Measurements from ENCODE around the gene PIP5K1B. TPM values are rescaled to one million over a fixed set of nuclear protein-coding genes. Genes with fewer than 3 reads are reported as not detected.

The PIP5K1B gene
- total RNA-seq, 1 experiment from 2014 or later: 0.16 TPM

- BruUV-seq (replicated peaks): no TSS peak
- ChIA-PET POLR2A (no interaction called here), CTCF (interaction anchor here (0.6 to 1.4 kb wide), 4 partner anchors 10 to 453 kb away, joined by 3 read pairs; no protein-coding TSS in a partner anchor)
- H3K9me3 Mint-ChIP-seq (ENCODE audit: unreplicated experiment): no peaks in the 10 kb centered on the region
- no peak for TF ChIP-seq CTCF (IDR thresholded peaks at IDR 0.05; ENCODE audit: unreplicated experiment)
- intact Hi-C loops (cut with micrococcal nuclease): no loop called here
- no peak overlapping the region for H3K27ac Mint-ChIP-seq (ENCODE audit: low read depth, unreplicated experiment)
- H3K36me3 Mint-ChIP-seq (ENCODE audit: insufficient read depth, unreplicated experiment): no peaks in the 10 kb centered on the region
- H3K27me3 Mint-ChIP-seq (ENCODE audit: insufficient read depth, unreplicated experiment): peaks cover 62% of the 10 kb centered on the region
- no peak overlapping the region for H3K4me3 Mint-ChIP-seq (ENCODE audit: unreplicated experiment)
- H3K4me1 Mint-ChIP-seq (ENCODE audit: insufficient read depth, unreplicated experiment): no peaks in the 10 kb centered on the region
- DNase-seq (ENCODE audit: unreplicated experiment): no peak
These were observed 258.4 kb downstream of the PIP5K1B start for GRCh38 chr9:68963416-68963815.

- Mint-ChIP-seq H3K4me3 (ENCODE audit: unreplicated experiment) (no peak overlapping the region), H3K27ac (ENCODE audit: low read depth, unreplicated experiment) (no peak overlapping the region), H3K36me3 (ENCODE audit: insufficient read depth, unreplicated experiment) (no peaks in the 10 kb centered on the region), H3K27me3 (ENCODE audit: insufficient read depth, unreplicated experiment) (peaks cover 57% of the 10 kb centered on the region), H3K9me3 (ENCODE audit: unreplicated experiment) (no peaks in the 10 kb centered on the region), H3K4me1 (ENCODE audit: insufficient read depth, unreplicated experiment) (no peaks in the 10 kb centered on the region)
- no peak for DNase-seq (ENCODE audit: unreplicated experiment)
- no peak for TF ChIP-seq CTCF (IDR thresholded peaks at IDR 0.05; ENCODE audit: unreplicated experiment)
- CTCF ChIA-PET: interaction anchor here (1.0 to 1.6 kb wide), 5 partner anchors 9 to 453 kb away, joined by 3 to 5 read pairs (median 3); no protein-coding TSS in a partner anchor
- no TSS peak for BruUV-seq (replicated peaks)
- intact Hi-C loops (cut with micrococcal nuclease): no loop called here
- POLR2A ChIA-PET: interaction anchor here (0.6 to 1.2 kb wide), 2 partner anchors 11 to 482 kb away, joined by 3 read pairs; no protein-coding TSS in a partner anchor
These were observed 259.1 kb downstream of the PIP5K1B start for GRCh38 chr9:68964102-68964541.

GRCh38 chr9:68964765-68965164 lies 259.7 kb downstream of the PIP5K1B start:
- Mint-ChIP-seq H3K4me1 (ENCODE audit: insufficient read depth, unreplicated experiment) (no peaks in the 10 kb centered on the region), H3K36me3 (ENCODE audit: insufficient read depth, unreplicated experiment) (no peaks in the 10 kb centered on the region), H3K9me3 (ENCODE audit: unreplicated experiment) (no peaks in the 10 kb centered on the region), H3K27ac (ENCODE audit: low read depth, unreplicated experiment) (no peak overlapping the region), H3K4me3 (ENCODE audit: unreplicated experiment) (no peak overlapping the region), H3K27me3 (ENCODE audit: insufficient read depth, unreplicated experiment) (peaks cover 50% of the 10 kb centered on the region)
- ChIA-PET CTCF (interaction anchor here (1.1 to 1.6 kb wide), 3 partner anchors 9 to 19 kb away, joined by 3 to 5 read pairs (median 3); no protein-coding TSS in a partner anchor), POLR2A (interaction anchor here (1.2 kb wide), 1 partner anchor 10 kb away, joined by 3 read pairs; no protein-coding TSS in a partner anchor)
- TF ChIP-seq CTCF (IDR thresholded peaks at IDR 0.05; ENCODE audit: unreplicated experiment): no peak
- intact Hi-C loops (cut with micrococcal nuclease): no loop called here
- BruUV-seq (replicated peaks): no TSS peak
- no peak for DNase-seq (ENCODE audit: unreplicated experiment)

GRCh38 chr9:68966496-68966944 lies 261.5 kb downstream of the PIP5K1B start:
- ChIA-PET CTCF (no interaction called here), POLR2A (no interaction called here)
- no peak overlapping the region for H3K27ac Mint-ChIP-seq (ENCODE audit: low read depth, unreplicated experiment)
- intact Hi-C loops (cut with micrococcal nuclease): no loop called here
- H3K36me3 Mint-ChIP-seq (ENCODE audit: insufficient read depth, unreplicated experiment): no peaks in the 10 kb centered on the region
- no peaks in the 10 kb centered on the region for H3K4me1 Mint-ChIP-seq (ENCODE audit: insufficient read depth, unreplicated experiment)
- H3K9me3 Mint-ChIP-seq (ENCODE audit: unreplicated experiment): no peaks in the 10 kb centered on the region
- DNase-seq (ENCODE audit: unreplicated experiment): no peak
- TF ChIP-seq CTCF (IDR thresholded peaks at IDR 0.05; ENCODE audit: unreplicated experiment): no peak
- H3K27me3 Mint-ChIP-seq (ENCODE audit: insufficient read depth, unreplicated experiment): peaks cover 33% of the 10 kb centered on the region
- no TSS peak for BruUV-seq (replicated peaks)
- H3K4me3 Mint-ChIP-seq (ENCODE audit: unreplicated experiment): no peak overlapping the region

Measured in MCF 10A (cell line).